Caco-2 (cell line): ENCODE measurements around the gene NEDD9. TPM values are rescaled to one million over a fixed set of nuclear protein-coding genes. Genes with fewer than 3 reads are reported as not detected.

Experiments used
- Bru-seq: library from RNA; stranded (reverse); fragments of 400-500 nt; gene quantifications from one replicate; lab custom pipeline; 2021; lab: Mats Ljungman, UMichigan
- BruChase-seq, 2 experiments: library from RNA; stranded (reverse); fragments of 400-500 nt; gene quantifications; one replicate each; lab custom pipeline; 2021; lab: Mats Ljungman, UMichigan
- BruUV-seq: library from RNA; stranded (reverse); fragments of 400-500 nt; replicated peaks from 2 replicates; lab custom pipeline; 2021; lab: Mats Ljungman, UMichigan
- CTCF ChIA-PET: fragments of 300-600 bp; sonication (Branson Sonifier 250); formaldehyde crosslinking; loops from one replicate; lab custom pipeline; 2022; ENCODE audit warnings: antibody characterized with exemption; lab: Charles Lee
- POLR2A ChIA-PET: fragments of 300-600 bp; sonication (Branson Sonifier 250); formaldehyde crosslinking; loops from one replicate; lab custom pipeline; 2022; ENCODE audit warnings: antibody characterized with exemption; lab: Charles Lee
- DNase-seq, 2 experiments: peaks; one replicate each; pipeline versions ENCODE4 v3.0.0 to v3.0.0-alpha.2; 2020 to 2022
- H3K27me3 ChIP-seq: replicated peaks from 2 replicates; pipeline ENCODE4 v1.6.0; 2011; ENCODE audit warnings: low read length; ENCODE audit not compliant: control insufficient read depth, insufficient read depth
- H3K36me3 ChIP-seq: 2 replicates; pipeline ENCODE4 v1.5.1; 2011; ENCODE audit warnings: low read length; ENCODE audit not compliant: control insufficient read depth, insufficient read depth
- H3K4me1 ChIP-seq: fragments of 250-450 bp; sonication (Bioruptor Pico); 2 replicates; pipeline ENCODE4 v1.5.1; 2020; ENCODE audit warnings: mild to moderate bottlenecking
- H3K4me3 ChIP-seq: 2 replicates; pipeline ENCODE4 v1.5.1; 2011; ENCODE audit warnings: low read depth, mild to moderate bottlenecking, control low read depth, low read length
- H3K9me3 ChIP-seq: fragments of 250-450 bp; sonication (Bioruptor Pico); 2 replicates; pipeline ENCODE4 v1.5.1; 2020; ENCODE audit warnings: mild to moderate bottlenecking, moderate library complexity
- H3K27ac Mint-ChIP-seq: one replicate; pipeline ENCODE4 v1.8.0; 2022; ENCODE audit warnings: mixed read lengths; ENCODE audit not compliant: unreplicated experiment
- H3K27me3 Mint-ChIP-seq: one replicate; pipeline ENCODE4 v1.8.0; 2022; ENCODE audit warnings: mixed read lengths; ENCODE audit not compliant: insufficient read depth, unreplicated experiment
- H3K36me3 Mint-ChIP-seq: one replicate; pipeline ENCODE4 v1.8.0; 2022; ENCODE audit warnings: mild to moderate bottlenecking, mixed read lengths; ENCODE audit not compliant: insufficient read depth, unreplicated experiment
- H3K4me1 Mint-ChIP-seq: one replicate; pipeline ENCODE4 v1.8.0; 2022; ENCODE audit warnings: low read depth, mixed read lengths; ENCODE audit not compliant: unreplicated experiment
- H3K4me3 Mint-ChIP-seq: one replicate; pipeline ENCODE4 v1.8.0; 2022; ENCODE audit warnings: mild to moderate bottlenecking, moderate library complexity, mixed read lengths; ENCODE audit not compliant: unreplicated experiment
- H3K9me3 Mint-ChIP-seq: one replicate; pipeline ENCODE4 v1.8.0; 2022; ENCODE audit warnings: mixed read lengths; ENCODE audit not compliant: unreplicated experiment
- intact Hi-C: fragments of 100-400 bp; cut with micrococcal nuclease; formaldehyde crosslinking; loops from one replicate; pipeline ENCODE4 v1.10.0; 2022; ENCODE audit not compliant: unreplicated experiment
- long read RNA-seq: library from polyadenylated mRNA; stranded (forward); transcript quantifications from one replicate; pipeline ENCODE4 v2.0.0, GENCODE V29; 2022
- total RNA-seq: library from RNA; stranded (reverse); gene quantifications from 2 replicates; pipeline ENCODE4 v1.2.3, GENCODE V29; 2022
- TF ChIP-seq, protein P1 (sequence below), 2 experiments: fragments of 200-600 bp in 1 of 2; IDR thresholded peaks; 1 replicate in 1 of 2; 2 replicates in 1 of 2; pipeline versions ENCODE4 v1.5.1 to v1.8.0; 2011 to 2022; ENCODE audit warnings: antibody characterized with exemption in 1 of 2, control low read depth in 1 of 2, inconsistent platforms in 1 of 2, low read depth in 1 of 2, low read length in 1 of 2, mild to moderate bottlenecking in 1 of 2, moderate library complexity in 1 of 2; ENCODE audit not compliant: insufficient read depth in 1 of 2, severe bottlenecking in 1 of 2, unreplicated experiment in 1 of 2

NEDD9 gene
- total RNA-seq (33.2 and 36.2 TPM in 2 replicates), Bru-seq, nascent RNA (percentile 70 among the genes with signal in this experiment), BruChase-seq, experiment 1, labeled RNA remaining after a 2-hour chase (percentile 57 among the genes with signal in this experiment), BruChase-seq, experiment 2, labeled RNA remaining after a 6-hour chase (percentile 49 among the genes with signal in this experiment)
- long read RNA-seq, full-length matches to known transcripts: 11 of 21 reads
- long read RNA-seq, partial matches to known transcripts: 5 of 21 reads
- long read RNA-seq, other reads (novel, unspliced or antisense): 5 of 21 reads

DNA sequence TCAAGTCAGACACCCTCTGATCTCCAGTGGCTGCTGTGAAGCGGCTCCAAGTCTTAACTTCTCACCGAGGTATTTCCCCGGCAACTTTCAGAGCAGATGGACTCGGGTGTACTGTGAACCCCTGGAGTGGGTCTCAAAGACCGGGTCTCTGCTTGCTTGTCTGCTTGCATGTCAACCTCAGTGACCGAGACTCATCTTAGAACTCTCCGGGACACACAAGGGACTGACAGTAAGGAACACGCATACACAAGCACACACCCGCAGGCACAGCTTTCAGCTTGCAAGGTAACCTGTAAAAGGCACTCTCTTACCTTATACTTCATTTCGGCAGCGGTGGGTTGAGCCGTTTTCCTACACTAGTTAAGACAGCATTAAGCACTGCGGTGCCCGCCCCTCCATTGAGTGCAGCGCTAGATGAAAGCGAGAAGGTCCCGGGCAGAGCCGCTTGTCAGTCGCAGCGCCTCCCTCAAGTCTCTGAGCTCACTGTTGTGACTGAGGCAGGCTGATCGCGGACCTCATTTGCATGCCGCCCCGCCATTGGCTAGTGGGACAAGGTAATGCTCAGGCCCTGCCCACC, at the start of gene NEDD9:
Gene NEDD9 (minus strand): TSS at position 476 of the 577 bp plus-strand sequence. CDS start 153 bp downstream, at position 323.
- peak within 1 kb of the TSS; percentile 62 for H3K4me3 ChIP-seq
- H3K4me1 Mint-ChIP-seq: peaks cover 45% of the 10 kb centered on the region
- BruUV-seq: TSS peak; percentile 42
- peaks cover 26% of the 10 kb centered on the region for H3K36me3 Mint-ChIP-seq
- H3K4me1 ChIP-seq: peaks cover 32% of the 10 kb centered on the region
- POLR2A ChIA-PET: interaction anchor here (0.6 to 2.7 kb wide), 27 partner anchors 10 to 264 kb away, joined by 3 to 29 read pairs (median 6); no protein-coding TSS in a partner anchor
- no peaks in the 10 kb centered on the region for H3K27me3 Mint-ChIP-seq
- intact Hi-C loops: loop anchor here (1.0 to 5.0 kb wide), 7 partner anchors 43 to 264 kb away; no protein-coding TSS in a partner anchor
- CTCF ChIA-PET: interaction anchor here (0.6 to 1.4 kb wide), 9 partner anchors 13 to 263 kb away, joined by 3 to 9 read pairs (median 4); no protein-coding TSS in a partner anchor
- no peaks in the 10 kb centered on the region for H3K9me3 ChIP-seq
- no peaks in the 10 kb centered on the region for H3K27me3 ChIP-seq
- H3K4me3 Mint-ChIP-seq: peak within 1 kb of the TSS; percentile 78
- H3K36me3 ChIP-seq: no peaks in the 10 kb centered on the region
- DNase-seq: peak; percentile 94 to 96
- no peaks in the 10 kb centered on the region for H3K9me3 Mint-ChIP-seq
- peak within 1 kb of the TSS; percentile 85 for H3K27ac Mint-ChIP-seq
- TF ChIP-seq, protein P1, sequence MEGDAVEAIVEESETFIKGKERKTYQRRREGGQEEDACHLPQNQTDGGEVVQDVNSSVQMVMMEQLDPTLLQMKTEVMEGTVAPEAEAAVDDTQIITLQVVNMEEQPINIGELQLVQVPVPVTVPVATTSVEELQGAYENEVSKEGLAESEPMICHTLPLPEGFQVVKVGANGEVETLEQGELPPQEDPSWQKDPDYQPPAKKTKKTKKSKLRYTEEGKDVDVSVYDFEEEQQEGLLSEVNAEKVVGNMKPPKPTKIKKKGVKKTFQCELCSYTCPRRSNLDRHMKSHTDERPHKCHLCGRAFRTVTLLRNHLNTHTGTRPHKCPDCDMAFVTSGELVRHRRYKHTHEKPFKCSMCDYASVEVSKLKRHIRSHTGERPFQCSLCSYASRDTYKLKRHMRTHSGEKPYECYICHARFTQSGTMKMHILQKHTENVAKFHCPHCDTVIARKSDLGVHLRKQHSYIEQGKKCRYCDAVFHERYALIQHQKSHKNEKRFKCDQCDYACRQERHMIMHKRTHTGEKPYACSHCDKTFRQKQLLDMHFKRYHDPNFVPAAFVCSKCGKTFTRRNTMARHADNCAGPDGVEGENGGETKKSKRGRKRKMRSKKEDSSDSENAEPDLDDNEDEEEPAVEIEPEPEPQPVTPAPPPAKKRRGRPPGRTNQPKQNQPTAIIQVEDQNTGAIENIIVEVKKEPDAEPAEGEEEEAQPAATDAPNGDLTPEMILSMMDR (IDR thresholded peaks at IDR 0.05; ENCODE audit: insufficient read depth in 1 of 2, low read depth in 1 of 2, low read length in 1 of 2, severe bottlenecking in 1 of 2, unreplicated experiment in 1 of 2): no peak

GRCh38 chr6:11282245-11282644, 49.8 kb upstream of the NEDD9 start:
- no peaks in the 10 kb centered on the region for H3K9me3 Mint-ChIP-seq
- ChIA-PET POLR2A (no interaction called here), CTCF (no interaction called here)
- no peak overlapping the region for H3K27ac Mint-ChIP-seq
- no peaks in the 10 kb centered on the region for H3K27me3 Mint-ChIP-seq
- H3K4me3 Mint-ChIP-seq: no peak overlapping the region
- TF ChIP-seq, protein P1 (IDR thresholded peaks at IDR 0.05; ENCODE audit: insufficient read depth in 1 of 2, low read depth in 1 of 2, low read length in 1 of 2, severe bottlenecking in 1 of 2, unreplicated experiment in 1 of 2): no peak
- Histone ChIP-seq H3K36me3 (no peaks in the 10 kb centered on the region), H3K9me3 (no peaks in the 10 kb centered on the region; the same call in 1 of the 2 replicates), H3K27me3 (no peaks in the 10 kb centered on the region), H3K4me1 (peaks cover 13% of the 10 kb centered on the region), H3K4me3 (no peak overlapping the region)
- no peak for DNase-seq
- H3K4me1 Mint-ChIP-seq: peaks cover 13% of the 10 kb centered on the region
- intact Hi-C loops: no loop called here
- BruUV-seq: no TSS peak
- no peaks in the 10 kb centered on the region for H3K36me3 Mint-ChIP-seq

DNA sequence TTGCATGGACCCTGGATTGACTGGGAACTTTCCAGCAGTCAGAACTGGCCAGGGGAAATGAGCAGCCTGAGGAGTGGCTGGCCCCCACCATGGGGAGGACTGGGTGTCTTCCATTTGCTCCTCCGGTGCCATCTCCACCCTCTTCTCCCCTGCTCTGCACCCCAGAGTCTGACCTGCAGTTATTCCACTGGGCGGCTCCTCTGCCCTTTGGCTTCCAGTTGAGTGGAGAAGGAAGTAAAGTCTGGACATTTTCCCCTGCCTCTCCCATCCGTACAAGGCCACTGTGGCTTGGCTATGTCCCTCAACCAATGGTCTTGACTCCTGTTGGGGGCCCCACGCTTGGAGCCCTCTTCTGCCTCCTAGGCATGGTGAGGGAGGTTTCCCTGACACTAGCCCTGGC, 47.9 kb upstream of the NEDD9 start:
- Mint-ChIP-seq H3K27me3 (no peaks in the 10 kb centered on the region), H3K27ac (no peak overlapping the region), H3K4me3 (no peak overlapping the region), H3K36me3 (no peaks in the 10 kb centered on the region), H3K9me3 (no peaks in the 10 kb centered on the region), H3K4me1 (peaks cover 32% of the 10 kb centered on the region)
- no peaks in the 10 kb centered on the region; the same call in 1 of the 2 replicates for H3K9me3 ChIP-seq
- CTCF ChIA-PET: no interaction called here
- H3K4me1 ChIP-seq: peaks cover 32% of the 10 kb centered on the region
- no peaks in the 10 kb centered on the region for H3K27me3 ChIP-seq
- no peak overlapping the region for H3K4me3 ChIP-seq
- DNase-seq: no peak
- no TSS peak for BruUV-seq
- TF ChIP-seq, protein P1 (IDR thresholded peaks at IDR 0.05; ENCODE audit: insufficient read depth in 1 of 2, low read depth in 1 of 2, low read length in 1 of 2, severe bottlenecking in 1 of 2, unreplicated experiment in 1 of 2): no peak
- POLR2A ChIA-PET: no interaction called here
- H3K36me3 ChIP-seq: no peaks in the 10 kb centered on the region
- intact Hi-C loops: no loop called here
